RPMI8226 (cell line): ENCODE measurements around the gene BSN.
"Not testable (repeated sequence)": the region's sequence is repeated elsewhere in the genome, so short reads cannot be mapped to it uniquely, and the experiment has no call there.

ENCODE experiments used
- DNase-seq: peaks from one replicate; pipeline ENCODE4 v3.0.0-alpha.2; 2015

The BSN gene

GRCh38 chr3:49534581-49535441 is 19.5 kb upstream of the BSN start:
- DNase-seq: no peak

- DNase-seq: no peak
These were observed 18.1 kb upstream of the BSN start for GRCh38 chr3:49535971-49536874.

- DNase-seq: no peak
These were observed 17.3 kb upstream of the BSN start for GRCh38 chr3:49536875-49537533.

GRCh38 chr3:49539659-49540560 is 14.4 kb upstream of the BSN start:
- peak; percentile 95 for DNase-seq

GRCh38 chr3:49552087-49552486 is 2.2 kb upstream of the BSN start:
- no peak for DNase-seq

GRCh38 chr3:49553324-49553691 is 969 bp upstream of the BSN start:
- no peak for DNase-seq

- peak; percentile 62 for DNase-seq
These were observed 472 bp downstream of the BSN start for GRCh38 chr3:49554633-49555265.

GRCh38 chr3:49556500-49557275 is 2.4 kb downstream of the BSN start:
- no peak for DNase-seq

GRCh38 chr3:49563040-49563578 is 8.8 kb downstream of the BSN start:
- no peak for DNase-seq

- no peak for DNase-seq
These were observed 9.5 kb downstream of the BSN start for GRCh38 chr3:49563766-49564165.

- no peak for DNase-seq
These were observed 12.0 kb downstream of the BSN start for GRCh38 chr3:49566312-49566711.

- DNase-seq: no peak
These were observed 13.1 kb downstream of the BSN start for GRCh38 chr3:49567406-49567805.

GRCh38 chr3:49568965-49569364 is 14.7 kb downstream of the BSN start:
- DNase-seq: no peak

GRCh38 chr3:49570028-49570654 is 15.9 kb downstream of the BSN start:
- DNase-seq: no peak

GRCh38 chr3:49582177-49582576 is 27.9 kb downstream of the BSN start:
- DNase-seq: no peak

- DNase-seq: not testable (repeated sequence)
These were observed 31.0 kb downstream of the BSN start for GRCh38 chr3:49585261-49585755.

GRCh38 chr3:49591615-49592014 is 37.3 kb downstream of the BSN start:
- no peak for DNase-seq

- DNase-seq: no peak
These were observed 38.8 kb downstream of the BSN start for GRCh38 chr3:49593041-49593440.

- DNase-seq: no peak
These were observed 46.5 kb downstream of the BSN start for GRCh38 chr3:49600781-49601180.
